Progenitor cell of endocrine pancreas (in vitro differentiated cells): ENCODE data around the gene CD79B. TPM values are rescaled to one million over a fixed set of nuclear protein-coding genes. Genes with fewer than 3 reads are reported as not detected.

Experiments
- DNase-seq: peaks from one replicate; pipeline ENCODE4 v3.0.0; 2021; ENCODE audit warnings: low spot score; ENCODE audit not compliant: unreplicated experiment
- H3K27ac Mint-ChIP-seq: 2 replicates; pipeline ENCODE4 v1.8.0; 2021; ENCODE audit warnings: mild to moderate bottlenecking, moderate library complexity, mixed read lengths
- H3K27me3 Mint-ChIP-seq: 2 replicates; pipeline ENCODE4 v1.8.0; 2021; ENCODE audit warnings: mixed read lengths
- H3K36me3 Mint-ChIP-seq: 2 replicates; pipeline ENCODE4 v1.8.0; 2022; ENCODE audit warnings: mixed read lengths; ENCODE audit not compliant: insufficient read depth
- H3K4me1 Mint-ChIP-seq: 2 replicates; pipeline ENCODE4 v1.8.0; 2021; ENCODE audit warnings: low read depth, mixed read lengths
- H3K4me3 Mint-ChIP-seq: 2 replicates; pipeline ENCODE4 v1.8.0; 2021; ENCODE audit warnings: low read depth, mild to moderate bottlenecking, moderate library complexity, mixed read lengths
- H3K9me3 Mint-ChIP-seq: 2 replicates; pipeline ENCODE4 v1.8.0; 2021; ENCODE audit warnings: low read depth, mixed read lengths
- total RNA-seq: library from RNA; stranded (reverse); gene quantifications from 2 replicates; pipeline ENCODE4 v1.2.1, GENCODE V29; 2021
- TF ChIP-seq, protein P1 (sequence below): fragments of 200-600 bp; sonication (generic); IDR thresholded peaks from one replicate; pipeline ENCODE4 v1.5.0; 2021; ENCODE audit warnings: antibody characterized with exemption, mild to moderate bottlenecking; ENCODE audit not compliant: unreplicated experiment

The CD79B gene
- total RNA-seq, 1 donor from 2014 or later = not detected

GRCh38 chr17:63973930-63974593 lies 41.9 kb upstream of the CD79B start:
- no peak overlapping the region for H3K4me3 Mint-ChIP-seq
- no peak for DNase-seq
- no peaks in the 10 kb centered on the region for H3K36me3 Mint-ChIP-seq
- H3K27me3 Mint-ChIP-seq = peaks cover 12% of the 10 kb centered on the region
- H3K4me1 Mint-ChIP-seq = no peaks in the 10 kb centered on the region
- no peaks in the 10 kb centered on the region for H3K9me3 Mint-ChIP-seq
- TF ChIP-seq, protein P1, sequence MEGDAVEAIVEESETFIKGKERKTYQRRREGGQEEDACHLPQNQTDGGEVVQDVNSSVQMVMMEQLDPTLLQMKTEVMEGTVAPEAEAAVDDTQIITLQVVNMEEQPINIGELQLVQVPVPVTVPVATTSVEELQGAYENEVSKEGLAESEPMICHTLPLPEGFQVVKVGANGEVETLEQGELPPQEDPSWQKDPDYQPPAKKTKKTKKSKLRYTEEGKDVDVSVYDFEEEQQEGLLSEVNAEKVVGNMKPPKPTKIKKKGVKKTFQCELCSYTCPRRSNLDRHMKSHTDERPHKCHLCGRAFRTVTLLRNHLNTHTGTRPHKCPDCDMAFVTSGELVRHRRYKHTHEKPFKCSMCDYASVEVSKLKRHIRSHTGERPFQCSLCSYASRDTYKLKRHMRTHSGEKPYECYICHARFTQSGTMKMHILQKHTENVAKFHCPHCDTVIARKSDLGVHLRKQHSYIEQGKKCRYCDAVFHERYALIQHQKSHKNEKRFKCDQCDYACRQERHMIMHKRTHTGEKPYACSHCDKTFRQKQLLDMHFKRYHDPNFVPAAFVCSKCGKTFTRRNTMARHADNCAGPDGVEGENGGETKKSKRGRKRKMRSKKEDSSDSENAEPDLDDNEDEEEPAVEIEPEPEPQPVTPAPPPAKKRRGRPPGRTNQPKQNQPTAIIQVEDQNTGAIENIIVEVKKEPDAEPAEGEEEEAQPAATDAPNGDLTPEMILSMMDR = no peak
- H3K27ac Mint-ChIP-seq = no peak overlapping the region

DNA sequence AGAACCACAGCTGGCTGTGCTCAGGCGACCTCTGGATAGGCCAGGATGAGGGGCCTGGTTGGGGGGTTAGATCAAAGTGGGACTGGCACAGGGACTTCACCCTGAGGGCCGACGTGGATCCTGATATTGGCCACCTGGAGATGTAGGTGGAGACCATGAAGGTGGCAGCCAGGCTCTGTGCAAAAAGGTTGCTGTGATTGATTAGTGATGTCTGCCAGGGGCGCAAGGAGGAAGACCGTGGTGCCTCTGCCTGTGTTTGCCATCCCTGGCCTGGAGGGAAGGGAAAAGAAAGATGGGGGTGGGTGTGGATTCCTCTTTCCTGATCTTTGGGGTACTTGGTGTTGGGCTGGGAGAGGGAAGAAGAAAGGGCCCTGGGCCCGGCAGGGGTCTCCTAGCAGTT lies 41.1 kb upstream of the CD79B start:
- H3K4me1 Mint-ChIP-seq = no peaks in the 10 kb centered on the region
- H3K27ac Mint-ChIP-seq = no peak overlapping the region
- H3K4me3 Mint-ChIP-seq = no peak overlapping the region
- H3K36me3 Mint-ChIP-seq = no peaks in the 10 kb centered on the region
- H3K9me3 Mint-ChIP-seq = no peaks in the 10 kb centered on the region
- peaks cover 17% of the 10 kb centered on the region for H3K27me3 Mint-ChIP-seq
- no peak for DNase-seq
- TF ChIP-seq, protein P1 = no peak

DNA sequence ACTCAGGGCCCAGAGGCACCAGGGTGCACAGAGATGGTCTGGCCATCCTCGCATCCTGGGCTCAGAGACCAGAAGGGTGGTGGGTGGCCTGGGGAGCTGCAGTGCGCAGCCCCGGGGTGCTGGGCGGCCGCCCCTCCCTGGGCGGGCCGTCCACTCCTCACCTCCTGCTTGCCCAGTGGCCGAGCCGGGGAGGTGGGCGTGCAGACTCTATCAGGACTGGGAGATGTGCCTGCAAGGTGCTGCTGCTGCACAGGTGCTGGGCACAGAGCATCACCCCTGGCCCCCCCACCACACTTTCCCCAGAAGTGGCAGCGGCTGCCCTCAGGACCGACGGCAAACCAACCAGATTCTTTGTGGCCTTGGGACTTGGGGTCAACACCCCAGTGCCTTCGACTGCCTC lies 40.7 kb upstream of the CD79B start, which contains the start of gene SCN4A:
SCN4A (minus strand) TSS at position 123 of the 400 bp plus-strand sequence; CDS start at position 46, 77 bp downstream.
- TF ChIP-seq, protein P1 = no peak
- Mint-ChIP-seq H3K4me1 (no peaks in the 10 kb centered on the region), H3K36me3 (no peaks in the 10 kb centered on the region), H3K27me3 (peaks cover 20% of the 10 kb centered on the region), H3K27ac (no peak within 1 kb of the TSS), H3K9me3 (no peaks in the 10 kb centered on the region), H3K4me3 (no peak within 1 kb of the TSS)
- DNase-seq = no peak

- no peak for DNase-seq
- H3K27ac Mint-ChIP-seq = no peak overlapping the region
- H3K4me3 Mint-ChIP-seq = no peak overlapping the region
- H3K9me3 Mint-ChIP-seq = no peaks in the 10 kb centered on the region
- no peaks in the 10 kb centered on the region for H3K36me3 Mint-ChIP-seq
- H3K4me1 Mint-ChIP-seq = no peaks in the 10 kb centered on the region
- H3K27me3 Mint-ChIP-seq = peaks cover 27% of the 10 kb centered on the region
- TF ChIP-seq, protein P1 = no peak
These were observed 37.1 kb upstream of the CD79B start for GRCh38 chr17:63969278-63969677.

DNA sequence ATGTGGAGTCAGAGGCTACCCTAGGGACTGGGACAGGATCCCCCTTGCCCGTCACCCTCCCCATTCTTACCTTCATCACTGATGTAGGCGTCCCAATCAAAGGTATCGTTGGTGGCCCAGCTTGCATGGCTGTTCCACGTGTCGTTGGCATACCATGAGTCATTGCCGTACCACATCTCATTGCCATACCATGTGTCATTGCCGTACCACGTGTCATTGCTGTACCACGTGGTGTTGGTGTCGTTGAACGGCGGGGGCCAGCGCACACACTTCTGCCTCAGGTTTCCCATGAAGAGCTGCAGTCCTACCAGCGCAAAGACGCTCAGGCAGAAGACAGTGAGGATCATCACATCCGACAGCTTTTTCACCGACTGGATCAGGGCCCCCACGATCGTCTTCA lies 35.8 kb upstream of the CD79B start:
- Mint-ChIP-seq H3K27me3 (peaks cover 33% of the 10 kb centered on the region), H3K36me3 (no peaks in the 10 kb centered on the region), H3K27ac (no peak overlapping the region), H3K9me3 (no peaks in the 10 kb centered on the region), H3K4me1 (no peaks in the 10 kb centered on the region), H3K4me3 (no peak overlapping the region)
- TF ChIP-seq, protein P1 = no peak
- DNase-seq = no peak
